Activated CD4-positive, alpha-beta T cell treated with anti-CD3 and anti-CD28 coated beads, Interleukin-2, amount 10 ng/mL, durations not matched to agents 7 days and 5 days (primary cell): Measurements from ENCODE around the gene CABP4. TPM values are rescaled to one million over a fixed set of nuclear protein-coding genes. Genes with fewer than 3 reads are reported as not detected.

Experiments
- CTCF ChIA-PET: fragments of 350-600 bp; sonication (Branson Sonifier 250); formaldehyde crosslinking; loops from one replicate; lab custom pipeline; 2021; ENCODE audit warnings: antibody characterized with exemption; lab: Charles Lee
- POLR2A ChIA-PET: fragments of 350-600 bp; sonication (Branson Sonifier 250); formaldehyde crosslinking; loops from one replicate; lab custom pipeline; 2021; ENCODE audit warnings: antibody characterized with exemption; lab: Charles Lee
- DNase-seq: peaks from one replicate; pipeline ENCODE4 v3.0.0-alpha.2; 2020
- H3K27ac Mint-ChIP-seq: one replicate; pipeline ENCODE4 v1.8.0; 2021; ENCODE audit warnings: mild to moderate bottlenecking, moderate library complexity, mixed read lengths
- H3K27me3 Mint-ChIP-seq: one replicate; pipeline ENCODE4 v1.8.0; 2021; ENCODE audit warnings: mixed read lengths
- H3K36me3 Mint-ChIP-seq: one replicate; pipeline ENCODE4 v1.8.0; 2021; ENCODE audit warnings: low read depth, mixed read lengths
- H3K4me1 Mint-ChIP-seq: one replicate; pipeline ENCODE4 v1.8.0; 2021; ENCODE audit warnings: mixed read lengths
- H3K4me3 Mint-ChIP-seq: one replicate; pipeline ENCODE4 v1.8.0; 2021; ENCODE audit warnings: mild to moderate bottlenecking, moderate library complexity, mixed read lengths
- H3K9me3 Mint-ChIP-seq: one replicate; pipeline ENCODE4 v1.8.0; 2021; ENCODE audit warnings: mixed read lengths
- total RNA-seq, 2 experiments: library from RNA; stranded (reverse); gene quantifications; one replicate each; pipeline ENCODE4 v1.2.3, GENCODE V29; 2021

CABP4 gene
- total RNA-seq, 2 experiments from 2014 or later = 1.3 to 2.6 TPM

GRCh38 chr11:67438158-67438902, 16.8 kb upstream of the CABP4 start:
- peak overlapping the region; percentile 98 for H3K4me3 Mint-ChIP-seq

GRCh38 chr11:67439321-67440228, 15.6 kb upstream of the CABP4 start:
- peak overlapping the region; percentile 98 for H3K4me3 Mint-ChIP-seq
- peak; percentile 48 for DNase-seq
- peaks cover 61% of the 10 kb centered on the region for H3K4me1 Mint-ChIP-seq
- peak overlapping the region; percentile 94 for H3K27ac Mint-ChIP-seq
- ChIA-PET CTCF (interaction anchor here (0.7 to 4.2 kb wide), 13 partner anchors 10 to 93 kb away, joined by 3 to 29 read pairs (median 5); partner anchors contain the start of genes PITPNM1, PPP1CA and RPS6KB2), POLR2A (interaction anchor here (0.6 to 1.3 kb wide), 3 partner anchors 31 to 152 kb away, joined by 3 to 4 read pairs (median 3); partner anchors contain the start of gene RAD9A)
- no peaks in the 10 kb centered on the region for H3K9me3 Mint-ChIP-seq
- no peaks in the 10 kb centered on the region for H3K27me3 Mint-ChIP-seq
- H3K36me3 Mint-ChIP-seq = peaks cover 43% of the 10 kb centered on the region

More at GRCh38 chr11:67438158-67438902, 16.8 kb upstream of the CABP4 start:
- no peaks in the 10 kb centered on the region for H3K27me3 Mint-ChIP-seq
- no peaks in the 10 kb centered on the region for H3K9me3 Mint-ChIP-seq
- peaks cover 62% of the 10 kb centered on the region for H3K4me1 Mint-ChIP-seq
- H3K36me3 Mint-ChIP-seq = peaks cover 51% of the 10 kb centered on the region
- ChIA-PET POLR2A (interaction anchor here (0.6 to 2.9 kb wide), 7 partner anchors 18 to 46 kb away, joined by 3 to 18 read pairs (median 7); partner anchors contain the start of genes AIP, PPP1CA, RAD9A and TBC1D10C), CTCF (interaction anchor here (1.1 to 4.2 kb wide), 15 partner anchors 10 to 67 kb away, joined by 3 to 29 read pairs (median 5); partner anchors contain the start of genes CABP4, PITPNM1, PPP1CA and RPS6KB2)
- peak overlapping the region; percentile 94 for H3K27ac Mint-ChIP-seq
- peak; percentile 85 for DNase-seq

DNA sequence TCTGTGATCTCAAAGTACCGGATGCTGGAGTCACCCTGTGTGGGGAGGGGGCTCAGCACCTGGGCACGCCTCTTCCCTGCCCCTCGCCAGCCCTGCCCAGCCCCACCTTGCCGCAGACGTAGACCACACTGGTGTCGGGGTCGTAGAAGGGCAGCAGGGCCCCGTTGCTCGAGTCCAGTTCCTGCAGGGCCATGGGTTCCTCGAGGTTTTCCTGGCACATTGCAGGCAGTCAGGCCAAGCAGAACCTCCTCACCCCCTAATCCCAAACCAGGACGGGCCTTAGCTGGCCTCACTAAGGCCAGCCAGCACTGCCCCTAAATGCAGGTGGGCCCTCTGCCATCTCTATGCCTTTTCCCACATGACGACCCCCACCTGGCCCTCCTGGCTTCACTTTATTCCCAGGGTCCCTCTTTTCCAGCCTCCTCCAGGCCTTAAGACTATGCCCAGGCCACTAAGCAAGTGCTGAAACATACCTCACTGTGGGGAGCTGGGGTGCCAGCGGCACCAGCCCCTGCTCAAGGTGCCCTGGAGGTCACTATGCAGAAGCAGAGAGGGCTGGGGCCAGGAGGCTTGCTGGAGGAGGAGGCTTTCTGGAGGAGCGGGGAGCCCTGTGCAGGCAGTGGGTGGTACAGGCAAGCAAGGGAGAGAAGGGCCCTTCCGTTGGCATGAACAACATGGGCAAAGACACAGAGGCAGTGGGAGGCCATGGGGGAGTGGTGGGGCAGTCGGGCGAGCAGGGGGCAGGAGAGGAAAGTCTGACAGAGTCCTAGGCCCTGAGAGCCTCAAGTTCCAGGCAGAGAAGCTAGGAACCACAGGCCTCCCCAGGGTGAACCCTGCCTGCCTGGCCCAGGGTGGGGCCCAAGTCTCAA, 14.7 kb upstream of the CABP4 start:
- Mint-ChIP-seq H3K9me3 (no peaks in the 10 kb centered on the region), H3K4me3 (peak overlapping the region; percentile 98), H3K27me3 (no peaks in the 10 kb centered on the region), H3K4me1 (peaks cover 65% of the 10 kb centered on the region), H3K27ac (peak overlapping the region; percentile 94), H3K36me3 (peaks cover 39% of the 10 kb centered on the region)
- ChIA-PET CTCF (interaction anchor here (0.9 to 4.2 kb wide), 4 partner anchors 18 to 48 kb away, joined by 3 to 29 read pairs (median 3); partner anchors contain the start of gene PPP1CA), POLR2A (no interaction called here)
- DNase-seq = peak; percentile 53

DNA sequence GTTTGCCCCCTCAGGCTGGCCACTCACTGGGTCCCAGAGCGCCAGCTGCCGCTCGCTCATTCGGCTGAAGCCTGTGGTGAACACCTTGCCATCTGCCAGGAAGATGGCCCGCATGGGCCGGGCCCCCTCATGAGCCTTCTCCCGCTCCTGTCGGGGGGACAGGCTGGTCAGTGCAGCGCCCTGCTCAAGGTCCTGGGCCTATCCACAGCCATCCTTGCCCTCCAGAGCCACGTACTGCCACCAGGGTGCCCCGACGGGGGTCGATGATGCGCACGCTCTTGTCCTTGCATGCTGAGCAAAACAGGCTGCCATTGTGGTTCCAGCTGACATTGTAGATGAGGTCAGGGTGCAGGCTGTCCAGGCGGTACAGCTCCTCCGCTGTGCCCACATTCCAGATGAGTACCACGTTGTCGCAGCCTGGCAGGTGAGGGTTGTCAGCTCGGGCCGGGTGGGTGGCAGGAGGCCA, 14.0 kb upstream of the CABP4 start:
- Mint-ChIP-seq H3K27ac (peak overlapping the region; percentile 94), H3K4me1 (peaks cover 69% of the 10 kb centered on the region), H3K27me3 (no peaks in the 10 kb centered on the region), H3K4me3 (peak overlapping the region; percentile 98), H3K9me3 (no peaks in the 10 kb centered on the region), H3K36me3 (peaks cover 34% of the 10 kb centered on the region)
- DNase-seq = no peak
- ChIA-PET CTCF (interaction anchor here (0.9 to 1.0 kb wide), 3 partner anchors 17 to 47 kb away, joined by 3 read pairs; no protein-coding TSS in a partner anchor), POLR2A (no interaction called here)

DNA sequence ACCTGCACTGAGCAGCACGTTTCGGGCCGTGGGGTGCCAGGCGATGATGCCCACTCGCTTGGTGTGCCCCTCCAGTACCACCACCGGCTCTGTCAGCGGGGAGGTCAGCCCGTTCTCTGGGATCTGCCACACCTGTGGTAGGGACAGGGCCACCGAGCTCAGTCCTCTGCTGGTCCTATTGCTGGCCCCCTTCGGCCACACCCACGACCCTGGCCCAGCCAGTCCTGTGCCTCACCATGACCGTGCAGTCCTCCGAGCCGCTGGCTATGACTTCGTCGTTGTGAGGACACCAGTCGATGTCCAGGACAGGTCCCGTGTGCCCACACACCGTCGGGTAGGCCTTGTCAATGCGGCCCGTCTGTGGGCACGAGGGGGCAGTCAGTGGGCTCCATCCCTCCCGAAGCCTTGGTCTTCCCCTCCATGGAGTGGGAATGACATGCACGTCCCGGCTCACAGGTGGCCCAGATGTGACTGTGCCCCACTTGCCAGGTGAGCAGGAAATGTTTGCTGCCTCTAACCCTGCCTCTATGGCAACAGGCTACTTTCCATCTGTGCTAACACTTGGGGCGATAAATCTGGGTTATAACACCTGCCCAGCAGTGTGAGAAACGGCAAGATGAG, 13.3 kb upstream of the CABP4 start:
- POLR2A ChIA-PET = no interaction called here
- CTCF ChIA-PET = interaction anchor here (0.9 to 1.0 kb wide), 2 partner anchors 16 to 35 kb away, joined by 3 read pairs; no protein-coding TSS in a partner anchor
- peak overlapping the region; percentile 1 for H3K4me3 Mint-ChIP-seq
- H3K4me1 Mint-ChIP-seq = peaks cover 72% of the 10 kb centered on the region
- peak overlapping the region; percentile 94 for H3K27ac Mint-ChIP-seq
- DNase-seq = no peak
- H3K9me3 Mint-ChIP-seq = no peaks in the 10 kb centered on the region
- peaks cover 28% of the 10 kb centered on the region for H3K36me3 Mint-ChIP-seq
- H3K27me3 Mint-ChIP-seq = no peaks in the 10 kb centered on the region

DNA sequence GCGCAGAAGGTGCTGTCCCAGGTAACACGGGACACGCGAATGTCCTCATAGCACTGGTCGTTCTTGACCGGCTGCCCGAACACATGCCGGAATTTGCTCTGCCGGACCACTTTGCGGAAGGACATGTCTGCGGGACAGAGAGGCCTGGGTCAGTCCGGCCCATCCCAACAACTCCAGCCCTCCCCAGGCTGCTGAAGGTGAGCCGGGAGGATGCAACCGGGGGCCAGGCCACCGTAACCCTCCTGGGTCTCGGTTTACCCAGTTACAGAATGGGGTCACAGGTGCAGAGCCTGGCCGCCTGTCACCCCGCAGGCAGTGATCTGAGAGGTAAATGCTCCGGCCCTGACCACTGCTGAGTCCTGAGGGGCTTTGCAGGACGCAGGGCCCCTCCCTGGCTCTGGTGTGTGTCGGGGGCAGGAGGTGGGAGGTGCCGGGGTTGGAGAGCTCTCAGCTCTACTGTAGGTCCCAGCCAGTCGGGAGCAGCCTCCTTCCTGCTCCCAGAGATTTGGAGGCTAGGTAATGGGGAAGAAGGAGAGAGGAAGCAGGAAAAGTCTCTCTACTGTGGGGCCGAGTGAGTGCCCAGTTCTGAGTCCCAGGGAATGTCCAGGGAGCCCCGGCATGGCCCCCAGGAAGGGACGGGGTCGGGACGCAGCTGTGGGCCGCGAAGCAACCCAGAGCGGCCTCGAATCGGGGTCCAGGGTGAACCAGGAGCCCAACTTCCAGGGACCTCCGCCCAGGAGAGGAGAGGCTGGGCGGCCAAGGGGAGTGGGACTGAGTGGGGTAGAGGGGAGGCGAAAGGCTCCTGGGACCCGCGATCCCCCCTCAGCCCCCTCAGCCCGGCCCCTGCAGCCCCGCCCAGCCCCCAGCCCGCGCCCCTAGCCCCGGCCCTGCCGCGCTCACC, 12.4 kb upstream of the CABP4 start:
- ChIA-PET POLR2A (no interaction called here), CTCF (interaction anchor here (1.2 kb wide), 1 partner anchor 13 kb away, joined by 10 read pairs; no protein-coding TSS in a partner anchor)
- Mint-ChIP-seq H3K9me3 (no peaks in the 10 kb centered on the region), H3K27ac (peak overlapping the region; percentile 80), H3K4me3 (peak overlapping the region; percentile 62), H3K27me3 (no peaks in the 10 kb centered on the region), H3K36me3 (peaks cover 22% of the 10 kb centered on the region), H3K4me1 (peaks cover 80% of the 10 kb centered on the region)
- DNase-seq = no peak

DNA sequence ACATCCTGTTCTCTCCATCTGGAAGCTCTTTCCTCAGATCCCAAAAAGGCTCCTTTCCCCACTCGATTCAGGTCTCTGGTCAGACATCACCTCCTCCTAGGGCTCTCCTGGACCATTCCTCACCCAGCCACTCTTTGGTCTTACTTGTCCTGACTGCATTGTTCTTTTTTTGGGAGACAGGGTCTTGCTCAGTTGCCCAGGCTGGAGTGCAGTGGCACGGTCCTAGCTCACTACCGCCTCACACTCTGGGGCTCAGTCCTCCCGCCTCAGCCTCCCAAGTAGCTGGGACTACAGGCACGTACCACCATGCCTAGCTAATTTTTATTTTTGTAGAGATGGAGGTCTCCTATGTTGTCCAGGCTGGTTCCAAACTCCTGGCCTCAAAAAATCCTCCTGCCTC, 9.6 kb upstream of the CABP4 start:
- Mint-ChIP-seq H3K9me3 (no peaks in the 10 kb centered on the region), H3K27me3 (peaks cover 3% of the 10 kb centered on the region), H3K27ac (peak overlapping the region; percentile 91), H3K4me1 (peaks cover 76% of the 10 kb centered on the region), H3K36me3 (peaks cover 2% of the 10 kb centered on the region), H3K4me3 (peak overlapping the region; percentile 69)
- ChIA-PET POLR2A (no interaction called here), CTCF (no interaction called here)
- DNase-seq = no peak

DNA sequence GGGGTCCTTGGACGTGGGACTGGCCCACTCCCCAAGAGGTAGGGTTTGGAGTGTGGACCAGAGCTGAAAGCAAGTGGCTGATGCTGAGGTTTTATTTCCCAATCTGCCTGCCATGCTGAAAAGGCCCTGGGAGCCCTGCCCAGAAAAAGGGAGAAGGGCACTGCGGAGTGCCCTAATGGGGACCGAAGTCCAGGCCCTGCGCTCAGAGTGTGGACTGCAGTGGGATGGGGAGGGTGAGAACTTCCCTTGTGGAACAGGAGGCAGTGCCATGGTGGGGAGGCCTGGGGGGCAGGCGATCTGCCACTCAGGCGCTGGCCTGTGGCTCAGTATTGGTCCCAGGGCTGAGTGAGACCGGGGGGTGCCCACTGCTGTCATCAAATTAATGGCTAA, 6.9 kb upstream of the CABP4 start:
- Mint-ChIP-seq H3K4me3 (no peak overlapping the region), H3K36me3 (no peaks in the 10 kb centered on the region), H3K4me1 (peaks cover 52% of the 10 kb centered on the region), H3K27me3 (peaks cover 3% of the 10 kb centered on the region), H3K27ac (no peak overlapping the region), H3K9me3 (no peaks in the 10 kb centered on the region)
- ChIA-PET CTCF (interaction anchor here (1.5 kb wide), 2 partner anchors 43 to 47 kb away, joined by 4 to 6 read pairs; partner anchors contain the start of gene PPP1CA), POLR2A (interaction anchor here (0.6 kb wide), 1 partner anchor 45 kb away, joined by 3 read pairs; no protein-coding TSS in a partner anchor)
- DNase-seq = no peak

- H3K9me3 Mint-ChIP-seq = no peaks in the 10 kb centered on the region
Observed at GRCh38 chr11:67449116-67449844, 5.9 kb upstream of the CABP4 start.

More at GRCh38 chr11:67449116-67449844, 5.9 kb upstream of the CABP4 start:
- DNase-seq = no peak
- H3K4me1 Mint-ChIP-seq = peaks cover 46% of the 10 kb centered on the region
- POLR2A ChIA-PET = interaction anchor here (0.7 kb wide), 1 partner anchor 1397 kb away, joined by 4 read pairs; no protein-coding TSS in a partner anchor
- no peak overlapping the region for H3K27ac Mint-ChIP-seq
- H3K27me3 Mint-ChIP-seq = peaks cover 3% of the 10 kb centered on the region
- H3K4me3 Mint-ChIP-seq = no peak overlapping the region
- CTCF ChIA-PET = interaction anchor here (0.7 to 1.1 kb wide), 5 partner anchors 10 to 391 kb away, joined by 3 to 4 read pairs (median 3); partner anchors contain the start of gene PTPRCAP
- no peaks in the 10 kb centered on the region for H3K36me3 Mint-ChIP-seq
